Epithelial cell of proximal tubule (primary cell): ENCODE results near the gene MPI. TPM values are rescaled to one million over a fixed set of nuclear protein-coding genes. Genes with fewer than 3 reads are reported as not detected.
"Not testable (repeated sequence)": the region's sequence is repeated elsewhere in the genome, so short reads cannot be mapped to it uniquely, and the experiment has no call there.

Source experiments
- DNase-seq: peaks from one replicate; pipeline ENCODE4 v3.0.0-alpha.2; 2011; ENCODE audit warnings: low read depth
- H3K4me3 ChIP-seq: 2 replicates; pipeline ENCODE4 v1.5.1; 2011; ENCODE audit warnings: low read depth, mild to moderate bottlenecking, low read length
- total RNA-seq: library from RNA; depleted of rRNA; stranded (reverse); fragments of >200 nt; gene quantifications from 2 replicates; pipeline ENCODE4 v1.2.3, GENCODE V29; 2015
- TF ChIP-seq, protein P1 (sequence below): conservative IDR thresholded peaks from 2 replicates; pipeline ENCODE4 v1.5.1; 2012; ENCODE audit warnings: low read depth, mild to moderate bottlenecking, low read length

MPI gene
- total RNA-seq, 1 donor from 2014 or later, result 64.2 TPM

GRCh38 chr15:74928771-74929198 lies 38.9 kb downstream of the MPI start:
- DNase-seq, result no peak
- H3K4me3 ChIP-seq, result no peak overlapping the region
- TF ChIP-seq, protein P1, sequence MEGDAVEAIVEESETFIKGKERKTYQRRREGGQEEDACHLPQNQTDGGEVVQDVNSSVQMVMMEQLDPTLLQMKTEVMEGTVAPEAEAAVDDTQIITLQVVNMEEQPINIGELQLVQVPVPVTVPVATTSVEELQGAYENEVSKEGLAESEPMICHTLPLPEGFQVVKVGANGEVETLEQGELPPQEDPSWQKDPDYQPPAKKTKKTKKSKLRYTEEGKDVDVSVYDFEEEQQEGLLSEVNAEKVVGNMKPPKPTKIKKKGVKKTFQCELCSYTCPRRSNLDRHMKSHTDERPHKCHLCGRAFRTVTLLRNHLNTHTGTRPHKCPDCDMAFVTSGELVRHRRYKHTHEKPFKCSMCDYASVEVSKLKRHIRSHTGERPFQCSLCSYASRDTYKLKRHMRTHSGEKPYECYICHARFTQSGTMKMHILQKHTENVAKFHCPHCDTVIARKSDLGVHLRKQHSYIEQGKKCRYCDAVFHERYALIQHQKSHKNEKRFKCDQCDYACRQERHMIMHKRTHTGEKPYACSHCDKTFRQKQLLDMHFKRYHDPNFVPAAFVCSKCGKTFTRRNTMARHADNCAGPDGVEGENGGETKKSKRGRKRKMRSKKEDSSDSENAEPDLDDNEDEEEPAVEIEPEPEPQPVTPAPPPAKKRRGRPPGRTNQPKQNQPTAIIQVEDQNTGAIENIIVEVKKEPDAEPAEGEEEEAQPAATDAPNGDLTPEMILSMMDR, result no peak

GRCh38 chr15:74933573-74933972 lies 43.7 kb downstream of the MPI start:
- no peak overlapping the region for H3K4me3 ChIP-seq
- no peak for DNase-seq
- TF ChIP-seq, protein P1, result no peak

GRCh38 chr15:74935193-74935592 lies 45.4 kb downstream of the MPI start:
- not testable (repeated sequence) for DNase-seq, H3K4me3 ChIP-seq
- TF ChIP-seq, protein P1, result peak; percentile 13

DNA sequence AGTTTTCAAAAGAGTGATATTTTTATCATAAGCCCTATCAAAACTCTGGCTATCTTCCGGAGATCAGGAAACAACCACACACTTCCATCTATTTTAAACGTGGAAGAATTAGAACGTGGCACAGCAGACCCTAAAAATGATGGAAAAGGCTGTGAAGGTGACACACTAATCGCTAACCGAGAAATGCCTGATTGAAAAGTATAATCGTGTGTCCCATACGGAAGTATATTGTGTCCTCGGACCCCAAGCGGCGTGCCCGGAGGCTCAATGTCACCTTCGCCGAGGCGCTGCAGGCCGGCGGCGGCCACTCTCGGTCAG lies 47.4 kb downstream of the MPI start:
- TF ChIP-seq, protein P1, result no peak
- peak overlapping the region; percentile 73 for H3K4me3 ChIP-seq
- DNase-seq, result no peak

GRCh38 chr15:74937590-74938371 lies 47.9 kb downstream of the MPI start, which contains the start of gene COX5A:
Gene COX5A (minus strand): TSS chr15:74938073. CDS start chr15:74938014, 59 bp downstream.
- DNase-seq, result peak; percentile 52
- TF ChIP-seq, protein P1, result no peak

GRCh38 chr15:74950078-74950908 lies 60.5 kb downstream of the MPI start:
- DNase-seq, result no peak
- TF ChIP-seq, protein P1, result peak; percentile 99
- H3K4me3 ChIP-seq, result no peak overlapping the region

More at GRCh38 chr15:74937590-74938371, 47.9 kb downstream of the MPI start, which contains the start of gene COX5A:
- H3K4me3 ChIP-seq, result peak within 1 kb of the TSS; percentile 73
